MCF 10A (cell line): ENCODE measurements around the gene INIP. TPM values are rescaled to one million over a fixed set of nuclear protein-coding genes. Genes with fewer than 3 reads are reported as not detected.

Source experiments
- BruUV-seq: library from RNA; stranded (reverse); fragments of 400-500 nt; replicated peaks from 2 replicates; lab custom pipeline; 2021; lab: Mats Ljungman, UMichigan
- CTCF ChIA-PET: fragments of 300-600 bp; sonication (Branson Sonifier 250); formaldehyde crosslinking; extraction: SDS; loops from one replicate; lab custom pipeline; 2021; ENCODE audit warnings: antibody characterized with exemption, inconsistent platforms; lab: Yijun Ruan, JAX
- POLR2A ChIA-PET: fragments of 300-600, 350-650 bp; sonication (Branson Sonifier 250); formaldehyde crosslinking; extraction: SDS; loops from one replicate; lab custom pipeline; 2020; ENCODE audit warnings: antibody characterized with exemption, inconsistent platforms; lab: Yijun Ruan, JAX
- DNase-seq: peaks from one replicate; pipeline ENCODE4 v3.0.0-alpha.2; 2018; ENCODE audit not compliant: unreplicated experiment
- H3K27ac Mint-ChIP-seq: one replicate; pipeline ENCODE4 v1.8.0; 2022; ENCODE audit warnings: mild to moderate bottlenecking, low read depth, mixed read lengths; ENCODE audit not compliant: unreplicated experiment
- H3K27me3 Mint-ChIP-seq: one replicate; pipeline ENCODE4 v1.8.0; 2022; ENCODE audit warnings: mixed read lengths; ENCODE audit not compliant: insufficient read depth, unreplicated experiment
- H3K36me3 Mint-ChIP-seq: one replicate; pipeline ENCODE4 v1.8.0; 2022; ENCODE audit warnings: mild to moderate bottlenecking, moderate library complexity, mixed read lengths; ENCODE audit not compliant: insufficient read depth, unreplicated experiment
- H3K4me1 Mint-ChIP-seq: one replicate; pipeline ENCODE4 v1.8.0; 2022; ENCODE audit warnings: mixed read lengths; ENCODE audit not compliant: insufficient read depth, unreplicated experiment
- H3K4me3 Mint-ChIP-seq: one replicate; pipeline ENCODE4 v1.8.0; 2022; ENCODE audit warnings: mild to moderate bottlenecking, moderate library complexity, mixed read lengths; ENCODE audit not compliant: unreplicated experiment
- H3K9me3 Mint-ChIP-seq: one replicate; pipeline ENCODE4 v1.8.0; 2022; ENCODE audit warnings: mixed read lengths; ENCODE audit not compliant: unreplicated experiment
- intact Hi-C: fragments of 100-400 bp; cut with micrococcal nuclease; formaldehyde crosslinking; loops from 2 replicates; pipeline ENCODE4 v1.14.1; 2022
- total RNA-seq: library from RNA; stranded (reverse); gene quantifications from 2 replicates; pipeline ENCODE4 v1.2.3, GENCODE V29; 2022
- TF ChIP-seq, protein P1 (sequence below): fragments of 200-600 bp; IDR thresholded peaks from one replicate; pipeline ENCODE4 v1.8.0; 2022; ENCODE audit warnings: antibody characterized with exemption, mild to moderate bottlenecking; ENCODE audit not compliant: unreplicated experiment

The INIP gene
- total RNA-seq, 1 experiment from 2014 or later, result 28.0 TPM

DNA sequence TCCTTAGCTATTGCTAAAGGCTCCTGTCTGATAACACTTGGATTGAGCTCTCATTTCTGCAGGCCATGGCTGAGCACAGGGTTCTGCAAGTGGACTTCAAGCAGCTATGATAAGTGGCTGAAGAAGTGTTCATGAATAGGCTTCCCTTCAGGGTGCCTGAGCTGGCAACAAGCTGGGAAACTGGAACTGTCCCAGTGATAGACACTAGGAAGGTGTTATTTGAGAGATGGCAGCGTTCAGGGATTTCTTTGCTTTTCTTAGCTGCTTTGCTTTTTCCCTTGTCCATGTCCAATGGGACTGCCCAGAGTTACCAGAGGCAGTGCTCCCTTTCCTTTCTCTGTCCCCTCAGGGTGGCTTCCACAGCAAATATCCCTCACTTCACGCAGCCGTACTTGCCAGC, 75.8 kb downstream of the INIP start:
- CTCF ChIA-PET, result no interaction called here
- Mint-ChIP-seq H3K27me3 (no peaks in the 10 kb centered on the region), H3K4me3 (no peak overlapping the region), H3K4me1 (peaks cover 20% of the 10 kb centered on the region), H3K27ac (no peak overlapping the region), H3K9me3 (peaks cover 11% of the 10 kb centered on the region), H3K36me3 (peaks cover 12% of the 10 kb centered on the region)
- BruUV-seq, result no TSS peak
- POLR2A ChIA-PET, result no interaction called here
- no peak for DNase-seq
- TF ChIP-seq, protein P1, sequence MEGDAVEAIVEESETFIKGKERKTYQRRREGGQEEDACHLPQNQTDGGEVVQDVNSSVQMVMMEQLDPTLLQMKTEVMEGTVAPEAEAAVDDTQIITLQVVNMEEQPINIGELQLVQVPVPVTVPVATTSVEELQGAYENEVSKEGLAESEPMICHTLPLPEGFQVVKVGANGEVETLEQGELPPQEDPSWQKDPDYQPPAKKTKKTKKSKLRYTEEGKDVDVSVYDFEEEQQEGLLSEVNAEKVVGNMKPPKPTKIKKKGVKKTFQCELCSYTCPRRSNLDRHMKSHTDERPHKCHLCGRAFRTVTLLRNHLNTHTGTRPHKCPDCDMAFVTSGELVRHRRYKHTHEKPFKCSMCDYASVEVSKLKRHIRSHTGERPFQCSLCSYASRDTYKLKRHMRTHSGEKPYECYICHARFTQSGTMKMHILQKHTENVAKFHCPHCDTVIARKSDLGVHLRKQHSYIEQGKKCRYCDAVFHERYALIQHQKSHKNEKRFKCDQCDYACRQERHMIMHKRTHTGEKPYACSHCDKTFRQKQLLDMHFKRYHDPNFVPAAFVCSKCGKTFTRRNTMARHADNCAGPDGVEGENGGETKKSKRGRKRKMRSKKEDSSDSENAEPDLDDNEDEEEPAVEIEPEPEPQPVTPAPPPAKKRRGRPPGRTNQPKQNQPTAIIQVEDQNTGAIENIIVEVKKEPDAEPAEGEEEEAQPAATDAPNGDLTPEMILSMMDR, result no peak
- intact Hi-C loops, result no loop called here

DNA sequence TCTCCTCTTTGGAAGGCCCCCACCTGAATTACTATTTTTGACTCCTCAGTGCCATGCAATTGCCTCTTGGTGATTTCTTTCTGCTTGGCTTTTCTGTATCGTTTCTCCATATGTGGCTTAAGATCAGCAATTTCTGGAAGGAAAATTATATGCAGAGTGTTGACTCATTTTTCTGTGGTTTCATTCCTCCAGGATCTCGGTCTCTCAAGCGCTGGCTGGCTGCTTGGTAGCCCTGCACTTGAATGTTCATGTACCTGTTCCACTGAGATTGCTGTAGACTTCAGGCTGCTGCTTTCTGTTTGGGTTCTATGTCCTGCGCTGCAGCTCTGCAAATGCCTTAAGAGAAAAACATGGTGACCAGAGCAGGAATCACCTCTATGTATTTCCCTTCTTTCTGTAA, 77.6 kb downstream of the INIP start:
- intact Hi-C loops, result no loop called here
- H3K4me3 Mint-ChIP-seq, result no peak overlapping the region
- no peak overlapping the region for H3K27ac Mint-ChIP-seq
- TF ChIP-seq, protein P1, result no peak
- H3K36me3 Mint-ChIP-seq, result peaks cover 12% of the 10 kb centered on the region
- H3K27me3 Mint-ChIP-seq, result no peaks in the 10 kb centered on the region
- POLR2A ChIA-PET, result no interaction called here
- H3K9me3 Mint-ChIP-seq, result peaks cover 11% of the 10 kb centered on the region
- BruUV-seq, result no TSS peak
- CTCF ChIA-PET, result no interaction called here
- H3K4me1 Mint-ChIP-seq, result peaks cover 16% of the 10 kb centered on the region
- no peak for DNase-seq

Other genes starting within 250 kb of the INIP start
- gene KIAA1958, start 231.3 kb downstream of the INIP start, total RNA-seq, result 4.9 and 5.8 TPM in 2 replicates
- gene SNX30, start 32.6 kb upstream of the INIP start, total RNA-seq, result 9.0 and 9.6 TPM in 2 replicates
- gene SLC46A2, start 172.8 kb upstream of the INIP start, total RNA-seq, result not detected in 2 replicates